GM19328 (cell line): Measurements from ENCODE around the gene RRBP1.

Experiments
- ATAC-seq: cut with Tn5 transposase; IDR thresholded peaks from one replicate; pipeline ENCODE4 v1.9.1; 2021; ENCODE audit warnings: mild to moderate bottlenecking, moderate library complexity; ENCODE audit not compliant: unreplicated experiment

RRBP1 gene

DNA sequence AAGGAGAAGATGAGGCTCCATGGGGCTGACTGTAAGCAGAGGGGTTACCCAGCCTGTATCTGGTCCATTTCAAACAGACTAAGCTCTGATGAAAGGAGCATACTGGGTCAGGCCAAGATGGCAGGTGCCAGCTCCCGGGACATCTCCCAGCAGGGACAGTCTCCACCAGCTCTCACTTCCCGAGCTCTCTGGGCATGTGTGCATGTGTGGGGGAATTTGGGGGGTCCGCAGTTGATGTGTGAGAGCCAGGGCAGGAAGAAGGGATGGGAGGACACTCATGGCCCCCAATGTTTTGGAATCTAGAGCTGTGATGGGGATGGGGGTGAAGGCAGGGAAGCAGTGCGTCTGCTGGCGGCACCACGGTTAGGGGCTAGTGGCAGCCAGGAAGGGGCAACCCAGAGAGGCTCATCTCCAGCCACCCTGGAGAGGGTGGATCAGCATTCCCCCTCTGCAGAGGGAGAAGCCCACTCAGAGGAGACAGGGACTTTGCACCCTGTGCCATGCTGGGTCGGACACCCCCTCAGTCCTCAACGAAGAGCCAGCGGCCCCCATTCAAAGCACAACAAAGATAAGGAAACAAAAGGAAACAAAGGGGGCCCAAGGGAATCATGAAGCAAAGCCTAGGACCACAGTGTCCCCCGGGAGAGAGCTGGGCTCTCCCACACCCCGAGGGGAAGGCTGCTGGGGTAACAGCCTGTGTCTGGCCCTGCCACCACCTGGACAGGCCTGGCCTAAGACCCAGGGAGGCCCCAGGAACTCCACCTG is 59.8 kb downstream of the RRBP1 start:
- no peak for ATAC-seq

DNA sequence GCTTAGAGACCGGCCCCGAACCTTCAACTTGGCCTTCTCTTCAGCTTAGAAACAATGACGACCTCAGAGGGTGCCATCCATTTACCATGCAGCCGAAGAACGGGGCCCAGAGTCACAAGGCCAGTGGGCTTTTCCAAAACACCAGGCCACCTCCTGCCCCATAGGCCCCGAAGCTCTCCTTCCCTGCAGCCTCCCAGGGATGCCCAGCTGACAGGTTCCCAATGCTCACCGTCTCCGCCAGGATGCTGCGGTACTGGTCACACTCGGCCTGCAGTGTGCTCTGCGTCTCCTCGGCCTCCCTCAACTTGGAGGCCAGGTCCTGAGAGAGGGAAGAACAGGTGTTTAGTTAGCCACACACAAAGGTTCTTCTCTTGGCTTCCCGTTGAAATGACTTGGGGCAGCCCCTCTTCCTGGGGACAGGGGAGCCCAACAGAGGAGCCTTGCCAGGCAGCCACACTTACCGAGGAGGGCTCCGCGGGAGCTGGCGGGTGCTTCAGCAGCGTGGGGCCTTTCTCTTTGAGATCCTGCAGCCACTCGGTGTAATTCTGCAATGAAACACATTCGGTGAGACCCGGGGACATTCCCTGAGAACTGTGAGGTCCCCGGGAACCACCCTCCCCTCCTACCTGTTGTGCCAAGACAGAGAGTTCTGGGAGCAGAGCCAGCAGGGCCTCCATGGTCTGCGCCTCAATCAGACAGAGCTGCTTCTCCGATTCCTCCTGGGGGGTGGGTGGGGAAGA is 60.6 kb downstream of the RRBP1 start:
- no peak for ATAC-seq

DNA sequence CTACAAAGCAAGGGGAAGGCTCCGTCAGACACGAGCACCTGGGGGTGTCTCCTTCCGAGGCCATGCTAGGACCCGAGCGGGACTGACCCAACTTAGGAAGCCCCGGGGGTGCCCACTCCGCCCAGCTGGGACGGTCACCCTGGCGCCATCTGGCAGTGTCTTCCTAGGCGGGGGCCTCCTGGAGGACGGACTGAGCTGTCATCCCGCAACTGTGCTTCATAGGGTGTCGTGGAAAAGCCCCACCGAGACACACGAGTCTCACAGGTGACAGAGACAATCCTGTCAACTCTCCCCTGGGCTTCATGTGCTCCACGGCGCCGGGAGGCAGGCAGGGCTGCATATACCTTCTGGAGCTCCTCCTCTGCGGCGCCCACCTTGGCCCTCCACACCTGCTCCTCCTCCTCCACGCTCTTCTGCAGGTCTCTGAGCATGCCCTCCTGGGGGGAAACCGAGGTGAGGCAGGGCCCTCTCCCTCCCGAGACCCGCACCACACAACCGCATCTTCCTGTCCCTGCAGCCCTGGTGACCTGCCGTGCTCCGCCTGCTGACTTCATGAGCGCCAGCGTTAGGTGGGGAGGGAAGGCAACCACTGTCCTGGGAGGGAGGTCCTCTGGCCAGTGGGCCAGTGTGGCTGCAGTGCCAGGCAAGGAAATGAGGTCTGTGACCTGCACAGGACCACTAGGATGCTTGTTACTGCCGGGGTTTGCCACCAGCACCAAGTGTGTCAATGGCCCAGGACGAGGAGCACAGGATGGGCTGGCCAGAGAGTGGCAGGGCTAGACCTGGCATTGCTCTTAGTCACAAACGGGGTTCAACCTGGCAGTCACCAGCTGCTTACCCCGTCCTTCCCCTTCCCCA is 61.4 kb downstream of the RRBP1 start:
- no peak for ATAC-seq

DNA sequence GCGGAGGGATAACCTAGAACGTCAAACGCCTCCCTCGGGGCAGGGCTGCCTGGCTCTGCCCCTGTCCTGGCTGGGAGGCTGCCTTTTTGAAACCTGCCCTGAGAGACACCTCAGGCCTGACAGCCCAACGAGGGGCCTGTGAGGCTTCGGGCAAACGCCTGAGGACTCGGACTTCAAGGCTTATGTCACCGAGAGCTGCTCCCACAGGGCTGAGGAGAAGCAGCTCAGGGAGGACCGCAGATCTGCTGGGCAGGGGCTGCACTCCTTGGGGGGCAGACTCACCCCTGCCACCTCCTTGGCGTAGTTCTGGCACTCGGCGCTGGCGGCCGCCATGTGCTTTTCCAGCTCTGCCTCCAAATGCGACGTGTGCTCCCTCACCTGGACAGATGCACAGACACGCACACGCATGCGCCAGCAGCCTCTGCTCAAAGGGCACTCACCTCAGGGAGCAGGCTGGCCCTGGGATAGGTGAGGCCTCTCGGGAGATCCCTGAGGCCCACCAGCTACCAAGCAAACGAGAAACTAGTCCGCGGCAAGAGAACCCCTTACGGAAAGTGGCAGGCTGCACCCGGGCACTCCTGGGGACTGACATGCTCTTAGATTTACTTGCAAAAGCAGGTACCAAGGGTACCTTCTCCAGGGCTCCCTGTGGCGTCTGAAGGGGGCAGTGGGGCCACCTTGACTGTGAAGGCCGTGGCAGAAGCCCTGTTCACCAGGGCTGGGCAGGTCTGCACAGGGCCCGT is 62.5 kb downstream of the RRBP1 start:
- ATAC-seq: no peak

DNA sequence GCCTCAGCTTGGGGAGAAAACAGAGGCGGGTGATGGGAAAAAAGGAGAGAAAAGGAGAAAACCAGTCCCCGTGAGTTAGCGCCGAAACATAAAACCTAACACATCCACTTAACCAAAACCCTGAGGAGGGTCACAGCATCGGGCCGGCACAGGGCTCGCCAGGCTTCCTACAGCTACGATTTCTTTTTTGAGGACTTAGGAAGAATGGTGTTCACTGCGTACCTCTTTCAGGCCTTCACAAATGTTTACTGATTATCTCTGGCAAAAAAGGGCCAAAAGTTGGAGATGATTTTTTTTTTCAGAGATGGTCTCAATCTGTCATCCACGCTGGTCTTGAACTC is 63.4 kb downstream of the RRBP1 start:
- ATAC-seq: no peak

DNA sequence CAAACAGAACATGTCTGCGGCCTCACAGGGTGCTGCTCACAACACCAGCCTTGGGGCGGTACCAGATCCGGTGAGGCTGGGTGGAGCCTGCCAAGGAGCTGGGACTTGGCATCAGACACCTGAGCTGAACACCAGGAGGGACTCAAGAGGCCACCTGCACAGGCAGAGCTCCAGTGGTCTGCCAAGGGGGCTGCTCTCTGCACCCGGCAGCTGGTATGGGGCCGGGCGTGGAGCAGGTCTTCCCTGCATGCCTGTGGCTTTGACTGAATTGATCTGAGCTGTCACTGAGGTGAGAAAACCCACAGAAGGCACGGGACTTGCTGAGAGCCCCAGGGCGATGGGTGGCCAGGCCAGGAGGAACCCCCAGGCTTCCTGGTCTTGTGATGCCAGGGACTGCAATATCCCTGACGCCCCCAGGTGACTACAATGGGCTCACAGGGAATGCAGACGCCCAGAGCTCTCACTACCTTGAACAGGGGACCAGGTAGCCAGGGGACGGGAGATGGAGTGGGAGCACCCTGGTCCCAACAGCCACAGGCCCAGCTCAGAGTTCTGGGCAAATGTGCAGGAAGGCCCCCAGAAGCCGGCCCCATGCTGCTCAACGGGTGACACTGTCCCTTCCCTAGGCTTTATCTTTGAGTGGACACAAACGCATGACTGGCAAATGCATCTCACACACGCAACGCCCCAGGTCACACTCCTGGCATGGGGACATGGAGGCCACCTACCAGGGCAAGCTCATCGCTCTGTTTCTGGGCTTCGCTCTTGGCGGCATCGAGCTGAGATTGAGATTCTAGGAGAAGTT is 64.0 kb downstream of the RRBP1 start:
- no peak for ATAC-seq

DNA sequence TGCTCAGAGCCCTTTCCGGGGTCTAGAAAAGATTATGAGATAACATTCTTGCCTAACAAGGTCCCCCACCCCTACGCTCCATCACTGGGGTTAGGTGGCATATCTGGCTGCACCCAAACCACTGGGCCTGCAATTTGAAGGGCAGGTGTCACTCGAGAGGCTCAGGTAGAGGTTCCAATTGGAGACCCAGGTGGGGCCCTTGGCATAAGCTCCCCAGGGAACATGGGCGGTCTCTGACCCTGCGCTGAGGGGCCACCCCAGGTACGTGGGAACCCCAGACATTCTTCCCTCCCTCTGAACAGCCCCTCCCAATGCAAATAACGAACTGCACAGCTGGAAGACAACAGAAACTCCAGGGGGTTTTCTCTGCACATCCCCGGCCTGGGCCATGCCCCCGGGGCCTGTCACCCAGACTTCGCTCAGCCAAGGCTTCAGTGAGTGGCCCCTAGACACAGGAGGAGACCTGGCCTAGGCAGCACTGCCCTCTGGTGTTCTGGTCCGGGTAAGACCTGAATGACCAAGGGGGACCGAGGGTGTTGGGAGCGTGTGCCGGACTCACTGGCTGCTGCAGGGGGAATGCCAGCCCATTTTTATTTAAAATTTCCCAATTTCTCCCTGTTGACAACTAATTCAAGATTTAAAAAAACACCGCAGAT is 64.7 kb downstream of the RRBP1 start:
- no peak for ATAC-seq

DNA sequence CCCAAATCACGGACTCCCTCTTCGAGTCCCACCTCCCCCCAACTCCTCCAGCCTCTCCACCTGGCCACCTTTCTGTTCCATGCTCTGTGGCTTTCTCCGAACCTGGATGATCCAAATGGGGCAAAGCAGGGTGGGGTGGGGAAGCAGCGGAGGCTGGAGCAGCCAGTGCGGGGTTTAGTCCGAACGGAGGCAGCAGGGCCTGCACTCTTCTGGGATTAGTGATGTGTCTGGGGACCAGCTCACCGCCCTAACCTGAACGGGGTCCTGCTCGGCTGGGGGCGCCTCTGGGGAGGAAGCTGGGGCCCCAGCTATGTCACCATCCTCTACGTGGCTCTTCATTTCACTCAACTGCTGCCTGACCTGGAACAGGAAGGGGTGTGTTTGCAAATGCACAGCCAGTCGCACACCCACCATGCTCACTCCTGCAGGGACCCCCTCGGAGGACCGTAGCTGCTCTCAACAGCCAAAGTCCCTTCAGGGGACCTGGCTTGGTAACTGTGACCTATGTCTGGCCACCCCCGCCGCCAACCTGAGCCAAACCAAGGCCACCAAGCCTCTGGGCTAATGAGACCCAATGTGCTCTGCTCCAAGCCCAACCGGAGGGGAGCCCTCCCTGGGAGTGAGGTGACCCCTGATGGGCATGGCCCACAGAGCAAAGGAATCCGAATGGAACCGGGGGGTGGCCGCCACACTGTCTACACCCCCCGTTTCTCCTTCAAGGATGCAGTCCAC is 65.4 kb downstream of the RRBP1 start:
- ATAC-seq: no peak

DNA sequence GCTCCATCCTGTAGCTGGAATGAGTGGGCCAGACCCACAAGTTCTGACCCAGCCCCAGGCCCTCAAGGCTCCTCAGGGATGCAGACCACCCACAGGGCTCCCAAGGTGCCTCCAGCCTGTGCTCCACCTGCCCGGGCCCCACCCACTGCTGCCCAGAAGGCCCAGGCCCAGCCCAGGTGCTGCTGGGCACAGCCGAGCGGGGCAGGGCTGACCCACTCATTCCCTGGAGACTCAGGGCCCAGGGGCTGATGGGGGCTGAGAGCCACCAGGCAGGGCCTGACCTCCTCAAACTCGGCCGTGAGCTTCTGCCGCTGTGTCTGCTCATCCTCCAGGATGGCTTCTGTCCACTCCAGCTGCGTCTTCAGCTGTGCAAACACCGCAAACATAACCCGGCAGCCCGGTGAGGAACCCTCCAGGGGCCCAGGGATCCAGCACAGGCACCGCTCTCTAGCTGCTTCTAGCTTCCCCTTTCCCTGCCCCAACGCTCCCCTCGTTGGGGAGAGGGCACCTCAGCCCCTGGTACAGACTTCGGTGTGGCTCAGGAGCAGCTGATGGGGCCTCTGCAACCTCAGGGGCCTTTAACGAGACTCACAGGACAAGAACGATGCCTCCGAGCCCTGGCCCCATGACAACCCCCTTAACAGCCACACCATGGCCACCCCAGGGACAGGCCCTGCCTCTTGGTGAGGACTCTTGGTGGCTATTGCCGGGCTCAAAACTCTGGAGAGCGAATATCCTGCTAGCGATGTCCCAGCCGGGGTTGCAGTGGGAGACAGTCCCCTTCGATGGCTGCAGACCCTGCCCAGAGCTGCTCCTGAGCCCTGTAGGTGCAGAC is 66.2 kb downstream of the RRBP1 start:
- no peak for ATAC-seq

DNA sequence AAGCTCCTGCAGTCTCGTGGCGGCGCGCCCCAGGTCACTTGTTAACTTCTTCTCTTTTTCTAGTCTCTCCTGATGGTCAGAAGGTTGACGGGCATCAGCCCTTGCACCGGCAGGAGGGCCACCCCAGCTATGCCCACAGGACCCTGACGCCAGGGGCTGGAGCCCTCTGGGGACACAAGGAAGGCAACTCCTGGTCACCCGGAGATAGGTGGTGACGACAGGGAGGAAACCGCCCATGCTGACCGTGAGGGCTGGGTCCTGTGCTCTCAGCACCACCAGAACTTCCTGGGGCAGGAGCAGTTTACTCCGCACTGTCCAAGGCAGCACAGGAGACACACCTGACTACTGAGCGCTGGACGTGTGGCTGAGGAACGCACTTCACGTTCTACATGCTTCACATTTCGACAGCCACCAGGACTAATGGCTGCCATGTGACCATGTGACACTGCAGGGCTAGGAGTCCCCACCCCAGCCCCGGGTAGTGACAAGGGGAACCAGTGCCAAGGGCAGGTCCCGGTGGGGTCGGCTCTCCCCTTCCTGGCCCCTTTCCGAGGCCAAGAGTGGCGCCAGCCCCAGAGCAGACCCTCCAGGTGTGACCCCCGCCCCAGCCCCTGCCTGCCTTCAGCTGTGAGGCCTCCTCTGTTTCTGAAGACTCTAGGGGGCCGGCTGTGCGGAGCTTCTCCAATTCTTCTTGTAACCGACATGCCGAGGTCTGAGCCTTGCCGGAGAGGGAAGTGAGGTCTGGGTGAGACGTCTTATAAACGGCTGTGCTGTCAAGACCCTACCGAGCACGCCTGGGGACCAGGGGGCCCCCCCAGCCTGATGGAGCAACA is 67.0 kb downstream of the RRBP1 start:
- ATAC-seq: no peak

DNA sequence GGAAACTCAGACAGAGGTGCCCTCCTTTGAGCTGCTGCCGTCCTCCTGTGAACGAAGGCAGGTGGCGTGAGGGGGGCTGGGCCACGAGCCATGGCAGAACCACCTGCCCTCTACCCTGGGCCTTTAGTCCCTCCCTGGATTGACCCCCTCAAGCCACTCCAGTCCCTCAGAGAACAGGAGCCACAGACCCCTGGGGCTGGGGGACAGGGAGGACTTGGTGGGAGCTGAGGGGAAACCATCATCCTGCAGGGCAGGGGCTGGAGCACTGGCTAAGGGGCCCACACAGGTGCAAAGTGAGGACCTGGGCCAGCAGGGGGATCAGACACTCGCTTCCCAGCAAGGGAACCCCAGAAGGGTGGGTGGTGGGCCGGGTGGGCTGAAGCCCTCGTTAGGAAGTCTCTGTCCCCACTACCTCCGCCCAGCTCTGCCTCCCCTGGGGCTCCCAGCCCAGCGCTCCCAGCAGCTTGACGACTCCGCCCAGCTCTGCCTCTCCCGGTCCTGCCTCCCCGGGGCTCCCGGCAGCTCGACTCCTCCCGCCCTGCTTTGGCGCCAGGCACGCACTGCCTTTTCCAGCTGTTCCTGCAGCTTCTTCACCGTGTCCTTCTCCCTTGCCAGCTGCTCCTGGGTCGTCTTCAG is 67.7 kb downstream of the RRBP1 start:
- no peak for ATAC-seq

DNA sequence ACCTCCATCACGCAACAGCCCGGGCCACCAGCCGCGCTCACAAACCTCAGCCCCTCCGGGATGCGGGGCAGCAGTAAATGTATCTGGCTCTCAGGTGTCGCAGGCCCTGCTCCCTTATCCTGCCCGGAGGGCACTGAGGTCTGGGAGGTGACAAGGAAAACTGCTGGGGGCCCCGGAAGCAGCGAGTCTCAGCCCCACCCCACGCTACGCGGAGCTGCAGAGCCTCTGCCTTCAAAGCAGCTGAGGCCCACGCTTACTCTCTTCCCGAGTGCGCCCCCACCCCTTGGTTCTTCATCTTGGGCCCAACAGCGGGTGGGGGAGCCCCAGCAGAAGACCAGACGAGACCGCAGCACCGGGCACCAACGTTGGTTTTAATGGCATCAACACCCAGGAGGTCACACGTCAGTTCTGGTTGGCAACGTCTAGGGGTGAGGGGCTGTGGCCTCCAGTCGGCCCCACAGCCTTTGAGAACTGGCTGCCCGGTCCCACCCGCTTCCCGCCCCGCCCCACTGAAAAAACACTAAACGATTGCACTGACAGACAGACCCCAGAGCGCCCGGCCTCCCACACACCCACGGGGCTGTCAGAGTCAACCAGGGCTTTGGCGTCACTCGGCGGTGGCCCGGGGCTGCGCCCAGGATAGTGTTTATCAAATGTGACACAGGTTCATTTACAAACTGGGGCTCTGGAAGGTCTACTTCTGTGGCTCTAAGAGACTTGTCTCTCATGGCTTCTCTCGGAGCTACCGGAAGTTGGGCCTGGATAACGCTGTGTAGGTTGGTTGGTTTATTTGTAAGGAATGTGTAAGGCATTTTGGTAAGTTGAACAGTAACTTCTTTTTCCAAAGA is 68.5 kb downstream of the RRBP1 start:
- no peak for ATAC-seq

DNA sequence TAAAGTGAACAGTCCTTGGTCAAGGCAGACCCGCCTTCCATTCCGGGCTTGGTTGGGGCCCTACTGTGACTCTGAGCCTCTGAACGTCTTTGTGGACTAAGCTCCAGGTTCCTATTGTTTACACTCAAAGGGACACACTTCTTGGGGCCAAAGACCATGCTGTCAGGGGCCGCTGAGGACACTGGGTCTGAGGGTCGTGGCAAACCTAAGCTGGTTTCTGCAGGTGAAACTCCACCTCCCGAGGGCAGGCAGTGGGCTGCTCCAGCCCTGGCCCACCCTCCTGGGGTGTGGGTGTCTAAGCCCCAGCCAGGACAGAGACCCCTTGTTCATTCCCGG is 69.1 kb downstream of the RRBP1 start:
- no peak for ATAC-seq

DNA sequence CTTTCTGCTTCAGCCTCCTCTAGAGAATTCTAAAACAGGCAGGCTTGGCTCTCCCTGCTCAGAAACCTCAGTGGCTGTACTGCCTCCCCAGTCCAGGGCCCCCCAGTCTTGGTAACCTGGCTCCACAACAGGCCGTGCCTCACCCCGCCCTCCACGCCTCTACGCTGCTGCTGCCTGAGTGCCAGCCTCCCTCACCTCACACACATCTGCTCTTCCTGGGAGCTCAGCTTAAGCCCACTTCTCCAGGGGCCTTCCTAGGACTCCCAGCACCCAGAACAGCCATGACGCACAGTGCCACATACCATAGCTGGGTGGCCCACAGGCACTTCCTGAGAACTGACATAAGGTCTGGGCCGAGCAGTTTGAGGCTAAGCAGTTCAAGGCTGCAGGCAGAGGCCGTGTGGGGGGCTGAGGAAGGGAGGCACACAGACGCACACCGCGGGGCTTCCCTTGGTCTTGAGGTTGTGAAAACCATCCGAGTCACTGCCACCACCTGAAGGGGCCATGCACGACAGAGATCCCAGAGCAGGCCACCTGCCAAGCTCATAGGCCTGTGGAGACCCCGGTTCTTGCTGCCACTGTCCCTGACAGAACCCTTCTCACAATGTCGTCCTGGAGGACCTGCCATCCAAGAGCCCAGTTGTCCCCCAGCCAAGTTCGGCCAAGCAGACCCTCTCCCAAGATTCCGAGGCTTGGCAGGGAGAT is 69.6 kb downstream of the RRBP1 start:
- no peak for ATAC-seq

DNA sequence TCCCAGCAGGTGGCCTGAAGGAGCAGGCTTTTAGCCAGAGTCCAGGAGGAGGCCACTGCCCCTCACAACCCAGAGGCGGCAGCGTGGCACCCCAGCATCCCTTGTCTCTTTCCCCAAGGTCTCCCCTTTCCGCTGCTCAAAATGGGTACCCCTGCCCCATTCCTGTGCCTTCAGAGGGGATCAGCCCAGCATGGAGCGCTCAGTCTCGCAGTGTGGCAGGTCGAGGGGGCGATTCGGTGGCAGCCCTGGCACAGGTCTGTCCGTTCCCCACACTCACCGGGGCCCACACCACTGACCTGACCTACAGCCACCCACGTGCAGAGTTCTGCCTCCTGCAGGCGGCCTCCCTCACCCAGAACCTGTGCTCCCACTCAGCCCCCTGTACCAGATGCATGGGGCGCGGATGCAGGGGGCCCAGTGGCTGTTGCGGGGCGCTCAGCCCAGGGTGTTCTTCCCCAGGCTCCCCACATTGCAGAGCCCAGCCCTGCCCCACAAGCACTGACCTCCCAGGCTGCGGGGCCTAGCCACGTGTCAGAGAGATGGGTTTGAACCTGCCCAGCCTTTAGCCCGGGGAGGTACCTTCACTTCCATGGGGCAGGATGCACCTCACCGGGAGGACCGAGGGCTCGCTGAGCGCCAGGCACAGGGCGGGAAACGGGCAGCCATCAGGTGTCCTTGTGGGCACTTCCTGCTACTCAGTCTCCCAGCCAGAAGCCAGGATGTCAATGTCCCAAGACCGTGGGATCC is 70.3 kb downstream of the RRBP1 start:
- no peak for ATAC-seq
